ENCODE measurements around the gene GGT6.

The GGT6 gene

GRCh38 chr17:4576161-4576558 lies 15.8 kb upstream of the GGT6 start:
- H2AFZ ChIP-seq (ENCODE audit: low read length, unreplicated experiment): no peak overlapping the region
- H3K27ac ChIP-seq (ENCODE audit: low read depth, low read length): no peak overlapping the region
- H3K36me3 ChIP-seq (ENCODE audit: insufficient read depth, low read length): no peaks in the 10 kb centered on the region

GRCh38 chr17:4574448-4575045 lies 14.2 kb upstream of the GGT6 start:
- no peaks in the 10 kb centered on the region for H3K36me3 ChIP-seq (ENCODE audit: insufficient read depth, low read length)
- peaks cover 14% of the 10 kb centered on the region; the same call in 1 of the 2 replicates for H3K27me3 ChIP-seq (ENCODE audit: insufficient read depth, low read length)
- H2AFZ ChIP-seq (ENCODE audit: low read length, unreplicated experiment): no peak overlapping the region
- H3K4me3 ChIP-seq (ENCODE audit: low read depth, low read length): no peak overlapping the region
- no peaks in the 10 kb centered on the region for H3K4me1 ChIP-seq (ENCODE audit: control insufficient read depth, insufficient read depth, low read length, unreplicated experiment)
- no peaks in the 10 kb centered on the region for H3K79me2 ChIP-seq (ENCODE audit: control insufficient read depth, insufficient read depth, low read length, unreplicated experiment)
- no peak overlapping the region for H3K27ac ChIP-seq (ENCODE audit: low read depth, low read length)

More at GRCh38 chr17:4576161-4576558, 15.8 kb upstream of the GGT6 start:
- Histone ChIP-seq H3K27me3 (ENCODE audit: insufficient read depth, low read length) (peaks cover 10% of the 10 kb centered on the region; the same call in 1 of the 2 replicates), H3K79me2 (ENCODE audit: control insufficient read depth, insufficient read depth, low read length, unreplicated experiment) (no peaks in the 10 kb centered on the region), H3K4me3 (ENCODE audit: low read depth, low read length) (no peak overlapping the region), H3K4me1 (ENCODE audit: control insufficient read depth, insufficient read depth, low read length, unreplicated experiment) (no peaks in the 10 kb centered on the region)

DNA sequence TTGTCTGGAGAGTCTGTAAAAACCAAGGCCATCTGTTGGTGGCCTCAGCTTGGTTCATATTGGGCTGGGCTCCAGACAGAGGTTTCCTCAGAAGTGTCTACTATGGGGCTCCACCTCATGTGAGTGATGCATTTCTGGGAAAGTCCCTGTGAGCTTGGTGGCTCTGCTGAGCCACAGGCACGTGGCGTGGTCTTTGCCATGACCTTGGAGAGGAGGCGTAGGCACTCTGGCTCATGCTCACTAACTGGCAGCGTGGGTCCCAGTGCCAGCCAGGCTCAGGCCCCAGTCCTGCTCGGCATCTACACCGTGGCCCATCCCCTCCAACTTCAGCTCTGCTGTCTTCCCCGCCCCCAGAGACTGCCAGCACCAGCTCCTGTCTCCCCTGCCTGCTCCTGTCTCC lies 13.3 kb upstream of the GGT6 start:
- no peaks in the 10 kb centered on the region for H3K36me3 ChIP-seq (ENCODE audit: insufficient read depth, low read length)
- H3K27ac ChIP-seq (ENCODE audit: low read depth, low read length): no peak overlapping the region
- no peaks in the 10 kb centered on the region for H3K4me1 ChIP-seq (ENCODE audit: control insufficient read depth, insufficient read depth, low read length, unreplicated experiment)
- peaks cover 14% of the 10 kb centered on the region; the same call in 1 of the 2 replicates for H3K27me3 ChIP-seq (ENCODE audit: insufficient read depth, low read length)
- H3K4me3 ChIP-seq (ENCODE audit: low read depth, low read length): no peak overlapping the region
- no peak overlapping the region for H2AFZ ChIP-seq (ENCODE audit: low read length, unreplicated experiment)
- H3K79me2 ChIP-seq (ENCODE audit: control insufficient read depth, insufficient read depth, low read length, unreplicated experiment): no peaks in the 10 kb centered on the region

DNA sequence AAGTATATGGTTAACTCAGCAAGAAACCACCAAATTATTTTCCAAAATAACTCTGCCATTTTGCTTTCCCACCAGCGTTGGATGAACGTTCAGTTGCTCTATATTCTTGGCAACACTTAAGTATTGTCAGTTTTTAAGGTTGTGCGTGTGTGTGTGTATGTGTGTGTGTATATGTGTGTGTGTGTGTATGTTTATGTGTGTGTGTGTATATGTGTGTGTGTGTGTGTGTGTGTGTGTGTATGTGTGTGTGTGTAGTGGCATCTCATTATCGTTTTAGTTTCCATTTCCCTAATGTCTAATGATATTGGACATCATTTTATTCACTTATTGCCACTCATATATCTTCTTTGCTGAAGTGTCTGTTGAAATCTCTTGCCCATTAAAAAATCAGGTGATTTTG lies 12.7 kb upstream of the GGT6 start:
- Histone ChIP-seq H3K27me3 (ENCODE audit: insufficient read depth, low read length) (peaks cover 14% of the 10 kb centered on the region; the same call in 1 of the 2 replicates), H3K27ac (ENCODE audit: low read depth, low read length) (no peak overlapping the region), H3K36me3 (ENCODE audit: insufficient read depth, low read length) (no peaks in the 10 kb centered on the region), H3K4me1 (ENCODE audit: control insufficient read depth, insufficient read depth, low read length, unreplicated experiment) (no peaks in the 10 kb centered on the region), H2AFZ (ENCODE audit: low read length, unreplicated experiment) (no peak overlapping the region), H3K4me3 (ENCODE audit: low read depth, low read length) (no peak overlapping the region), H3K79me2 (ENCODE audit: control insufficient read depth, insufficient read depth, low read length, unreplicated experiment) (no peaks in the 10 kb centered on the region)

DNA sequence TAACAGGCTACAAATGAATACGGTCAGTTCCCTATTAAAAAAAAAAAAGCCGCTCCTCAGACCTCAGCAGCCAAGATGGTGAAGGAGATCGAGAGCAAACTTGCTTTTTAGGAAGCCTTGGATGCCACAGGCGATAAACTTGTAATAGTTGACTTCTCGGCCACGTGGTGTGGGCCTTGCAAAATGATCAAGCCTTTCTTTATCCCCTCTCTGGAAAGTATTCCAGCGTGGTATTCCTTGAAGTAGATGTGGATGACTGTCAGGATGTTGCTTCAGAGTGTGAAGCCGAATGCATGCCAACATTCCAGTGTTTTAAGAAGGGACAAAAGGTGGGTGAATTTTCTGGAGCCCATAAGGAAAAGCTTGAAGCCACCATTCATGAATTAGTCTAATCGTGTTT lies 11.8 kb upstream of the GGT6 start:
- H3K27ac ChIP-seq (ENCODE audit: low read depth, low read length): no peak overlapping the region
- H3K4me3 ChIP-seq (ENCODE audit: low read depth, low read length): no peak overlapping the region
- no peak overlapping the region for H2AFZ ChIP-seq (ENCODE audit: low read length, unreplicated experiment)
- peaks cover 14% of the 10 kb centered on the region; the same call in 1 of the 2 replicates for H3K27me3 ChIP-seq (ENCODE audit: insufficient read depth, low read length)
- H3K4me1 ChIP-seq (ENCODE audit: control insufficient read depth, insufficient read depth, low read length, unreplicated experiment): no peaks in the 10 kb centered on the region
- H3K79me2 ChIP-seq (ENCODE audit: control insufficient read depth, insufficient read depth, low read length, unreplicated experiment): no peaks in the 10 kb centered on the region
- no peaks in the 10 kb centered on the region for H3K36me3 ChIP-seq (ENCODE audit: insufficient read depth, low read length)

- Histone ChIP-seq H3K36me3 (ENCODE audit: insufficient read depth, low read length) (no peaks in the 10 kb centered on the region), H3K4me1 (ENCODE audit: control insufficient read depth, insufficient read depth, low read length, unreplicated experiment) (no peaks in the 10 kb centered on the region), H3K27ac (ENCODE audit: low read depth, low read length) (no peak overlapping the region), H2AFZ (ENCODE audit: low read length, unreplicated experiment) (no peak overlapping the region), H3K27me3 (ENCODE audit: insufficient read depth, low read length) (peaks cover 14% of the 10 kb centered on the region; the same call in 1 of the 2 replicates), H3K79me2 (ENCODE audit: control insufficient read depth, insufficient read depth, low read length, unreplicated experiment) (no peaks in the 10 kb centered on the region), H3K4me3 (ENCODE audit: low read depth, low read length) (no peak overlapping the region)
Measured at GRCh38 chr17:4569591-4569990, 9.2 kb upstream of the GGT6 start.

- Histone ChIP-seq H3K79me2 (ENCODE audit: control insufficient read depth, insufficient read depth, low read length, unreplicated experiment) (no peaks in the 10 kb centered on the region), H3K4me3 (ENCODE audit: low read depth, low read length) (no peak overlapping the region), H2AFZ (ENCODE audit: low read length, unreplicated experiment) (no peak overlapping the region), H3K27ac (ENCODE audit: low read depth, low read length) (no peak overlapping the region), H3K27me3 (ENCODE audit: insufficient read depth, low read length) (peaks cover 11% of the 10 kb centered on the region; the same call in 1 of the 2 replicates), H3K36me3 (ENCODE audit: insufficient read depth, low read length) (no peaks in the 10 kb centered on the region), H3K4me1 (ENCODE audit: control insufficient read depth, insufficient read depth, low read length, unreplicated experiment) (peaks cover 9% of the 10 kb centered on the region)
Measured at GRCh38 chr17:4566785-4567184, 6.4 kb upstream of the GGT6 start.

DNA sequence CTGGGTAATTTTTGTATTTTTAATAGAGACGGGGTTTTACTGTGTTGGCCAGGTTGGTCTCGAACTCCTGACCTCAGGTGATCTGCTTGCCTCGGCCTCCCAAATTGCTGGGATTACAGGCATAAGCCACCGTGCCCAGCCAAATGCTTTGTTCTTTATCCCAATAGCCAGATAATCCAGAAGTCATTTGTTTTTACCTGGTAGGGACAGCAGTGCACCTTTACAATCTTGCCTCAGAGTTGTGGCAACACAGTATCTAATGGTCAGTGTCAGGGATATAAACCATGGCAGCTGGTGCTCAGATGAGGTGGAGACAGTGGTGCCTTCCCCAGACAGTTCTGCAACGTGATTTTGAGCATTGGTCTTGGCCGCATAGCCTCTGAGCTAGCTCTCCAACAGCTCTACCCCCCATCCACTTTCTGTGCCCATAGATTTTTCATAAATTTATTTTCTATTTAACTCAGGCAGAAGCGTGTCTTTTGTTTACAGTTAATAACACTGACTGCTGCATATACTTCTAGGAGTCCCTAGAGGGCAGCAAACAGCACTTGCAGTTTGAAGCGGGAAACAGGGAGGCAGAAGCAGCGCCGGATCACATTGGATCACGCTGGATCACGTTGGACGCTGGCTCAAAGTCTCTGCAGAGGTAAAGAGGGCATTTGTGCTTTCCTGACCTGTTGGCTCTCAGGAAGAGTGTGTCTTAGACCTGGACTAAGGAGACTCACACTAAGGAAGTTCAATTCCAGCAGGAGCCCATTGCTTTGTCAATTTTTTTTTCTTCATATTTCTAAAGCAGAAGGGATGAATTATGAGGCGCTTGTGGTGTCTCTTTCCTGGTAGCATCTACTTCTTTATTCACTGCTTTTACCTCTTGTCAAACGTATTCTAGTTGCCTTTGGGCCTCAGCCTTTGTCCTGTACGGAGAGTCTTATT lies 5.1 kb upstream of the GGT6 start:
- Histone ChIP-seq H3K36me3 (ENCODE audit: insufficient read depth, low read length) (no peaks in the 10 kb centered on the region), H3K4me3 (ENCODE audit: low read depth, low read length) (peak overlapping the region; percentile 17; the same call in 1 of the 2 replicates), H3K27ac (ENCODE audit: low read depth, low read length) (no peak overlapping the region), H3K79me2 (ENCODE audit: control insufficient read depth, insufficient read depth, low read length, unreplicated experiment) (no peaks in the 10 kb centered on the region), H2AFZ (ENCODE audit: low read length, unreplicated experiment) (peak overlapping the region; percentile 43), H3K27me3 (ENCODE audit: insufficient read depth, low read length) (no peaks in the 10 kb centered on the region; the same call in 1 of the 2 replicates), H3K4me1 (ENCODE audit: control insufficient read depth, insufficient read depth, low read length, unreplicated experiment) (peaks cover 9% of the 10 kb centered on the region)

DNA sequence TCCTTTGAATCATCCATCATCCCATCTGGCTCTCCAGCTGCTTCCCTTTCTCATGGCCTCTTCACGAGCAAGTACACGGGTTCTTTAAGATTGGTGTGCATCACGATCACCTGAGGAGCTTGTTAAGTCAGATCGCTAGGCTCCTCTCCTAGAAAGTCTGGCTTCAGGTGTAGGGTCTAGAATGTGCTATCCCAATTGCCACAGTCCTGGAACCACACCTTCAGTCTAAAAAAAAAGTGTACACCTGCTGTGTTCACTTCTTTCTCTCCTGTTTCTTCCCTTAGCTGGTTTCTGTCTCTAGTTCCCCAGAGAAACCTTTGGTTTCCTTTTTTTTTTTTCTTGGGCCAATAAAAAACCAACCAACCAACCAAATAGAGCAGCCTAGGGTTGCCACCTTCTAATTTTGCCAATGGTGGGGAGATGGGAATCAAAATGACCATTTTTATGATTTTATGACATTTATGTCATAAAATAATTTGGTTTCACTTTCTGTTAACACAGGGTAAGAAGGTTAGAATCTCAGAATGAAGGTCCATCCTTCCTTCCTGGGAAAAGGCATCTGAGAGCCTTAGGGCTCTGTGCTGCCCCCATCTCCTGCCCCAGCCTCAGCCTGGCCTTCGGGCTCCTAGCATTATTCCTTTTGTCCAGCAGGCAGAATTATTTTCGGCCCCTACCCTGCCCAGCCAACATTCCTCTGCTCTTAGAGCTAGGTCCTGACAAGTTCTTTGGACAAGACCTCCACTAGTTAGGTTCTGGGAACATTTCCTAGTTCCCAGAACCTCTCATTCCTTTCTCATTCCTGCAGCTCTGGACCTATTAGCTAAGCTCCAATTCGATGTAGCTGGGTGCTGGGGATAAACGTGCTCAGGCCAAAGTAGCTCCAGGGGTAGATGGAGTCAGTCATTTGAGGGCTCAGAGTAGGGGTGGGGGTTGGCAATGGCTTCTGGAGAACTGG lies 1.9 kb upstream of the GGT6 start:
- Histone ChIP-seq H2AFZ (ENCODE audit: low read length, unreplicated experiment) (peak overlapping the region; percentile 95), H3K27me3 (ENCODE audit: insufficient read depth, low read length) (no peaks in the 10 kb centered on the region), H3K36me3 (ENCODE audit: insufficient read depth, low read length) (no peaks in the 10 kb centered on the region), H3K27ac (ENCODE audit: low read depth, low read length) (no peak overlapping the region), H3K79me2 (ENCODE audit: control insufficient read depth, insufficient read depth, low read length, unreplicated experiment) (no peaks in the 10 kb centered on the region), H3K4me3 (ENCODE audit: low read depth, low read length) (peak overlapping the region; percentile 60), H3K4me1 (ENCODE audit: control insufficient read depth, insufficient read depth, low read length, unreplicated experiment) (peaks cover 9% of the 10 kb centered on the region)

GRCh38 chr17:4560837-4561256 lies 470 bp upstream of the GGT6 start:
- no peaks in the 10 kb centered on the region for H3K36me3 ChIP-seq (ENCODE audit: insufficient read depth, low read length)
- no peak overlapping the region for H2AFZ ChIP-seq (ENCODE audit: low read length, unreplicated experiment)
- H3K4me3 ChIP-seq (ENCODE audit: low read depth, low read length): no peak overlapping the region
- peaks cover 13% of the 10 kb centered on the region for H3K4me1 ChIP-seq (ENCODE audit: control insufficient read depth, insufficient read depth, low read length, unreplicated experiment)
- H3K79me2 ChIP-seq (ENCODE audit: control insufficient read depth, insufficient read depth, low read length, unreplicated experiment): no peaks in the 10 kb centered on the region
- no peak overlapping the region for H3K27ac ChIP-seq (ENCODE audit: low read depth, low read length)
- no peaks in the 10 kb centered on the region for H3K27me3 ChIP-seq (ENCODE audit: insufficient read depth, low read length)

All from ACC112 (cell line).